ENCODE data around the gene S100A7.

- TF ChIP-seq GATA2 (IDR thresholded peaks at IDR 0.05; ENCODE audit: low read depth, low read length) (no peak), GATA3 (IDR thresholded peaks at IDR 0.05; ENCODE audit: low read depth, low read length) (no peak)
Observed at GRCh38 chr1:153441238-153441755, 19.2 kb downstream of the S100A7 start.
